Right ventricle myocardium superior (tissue), 1 donor: ENCODE results near the gene ZSCAN32. TPM values are rescaled to one million over a fixed set of nuclear protein-coding genes. Genes with fewer than 3 reads are reported as not detected.
A peak's percentile ranks its signal among the peaks of the same experiment; 100 is the strongest.

Experiments used
- ATAC-seq: fragments of 200-7000 bp; cut with Tn5 transposase; one replicate; pipeline ENCODE4 v1.9.1; 2020; ENCODE audit warnings: mild to moderate bottlenecking; ENCODE audit not compliant: poor library complexity
- DNase-seq: peaks from one replicate; pipeline ENCODE4 v3.0.0-alpha.2; 2020
- intact Hi-C: fragments of 100-400 bp; cut with DNase I; formaldehyde crosslinking; loops from one replicate; pipeline ENCODE4 v1.11.2; 2022
- long read RNA-seq: library from polyadenylated mRNA; unstranded; transcript quantifications from one replicate; pipeline ENCODE4 v2.0.0, GENCODE V29; 2021
- total RNA-seq: library from RNA; stranded (reverse); fragmentation: NEBNext Ultra II Directional; extraction: Animal tissue kit (Norgen Biotek cat#: 25700); gene quantifications from one replicate; pipeline ENCODE4 v1.2.1, GENCODE V29; 2021
- donor health status: DM: no; HTN: yes; CAD: no; lungs with severe emphysema.

Gene ZSCAN32
- total RNA-seq = 5.5 TPM
- long read RNA-seq, transcript ZSCAN32-202 (7 exons, 3,173 nt) = major isoform, 5 of 18 reads
- long read RNA-seq, partial matches to known transcripts = 1 of 18 reads
- long read RNA-seq, other reads (novel, unspliced or antisense) = 8 of 18 reads

- DNase-seq = peak; percentile 99
- peak; percentile 100 for ATAC-seq
- intact Hi-C loops = no loop called here
These were observed at the start of gene ZSCAN32, which contains the start of gene ZNF174 for GRCh38 chr16:3400779-3401688. TSS of gene ZSCAN32 (minus strand) at chr16:3401004. CDS start at chr16:3397557, 3,447 bp downstream. TSS of gene ZNF174 (plus strand) at chr16:3401215. CDS start at chr16:3402005, 790 bp downstream.

- intact Hi-C loops = no loop called here
- ATAC-seq (peak; percentile 72), DNase-seq (no peak)
These were observed 43.2 kb upstream of the ZSCAN32 start for GRCh38 chr16:3444032-3444388.

GRCh38 chr16:3443108-3444031 lies 42.6 kb upstream of the ZSCAN32 start, which contains the start of the genes NAA60 and ZNF597:
TSS of gene NAA60 (plus strand) at chr16:3443680. CDS start at chr16:3476228, 32,548 bp downstream.
TSS of gene ZNF597 (minus strand) at chr16:3443504. CDS start at chr16:3443153, 351 bp downstream.
- DNase-seq = peak; percentile 81
- ATAC-seq = peak; percentile 99
- intact Hi-C loops = no loop called here

- intact Hi-C loops = loop anchor here (10.0 kb wide), 1 partner anchor 55 kb away; no protein-coding TSS in a partner anchor
- no peak for ATAC-seq
These were observed 38.8 kb upstream of the ZSCAN32 start for GRCh38 chr16:3439637-3440036.

GRCh38 chr16:3434373-3434772 lies 33.6 kb upstream of the ZSCAN32 start:
- intact Hi-C loops = loop anchor here (10.0 kb wide), 1 partner anchor 50 kb away; no protein-coding TSS in a partner anchor
- ATAC-seq (peak; percentile 18), DNase-seq (no peak)

More at GRCh38 chr16:3439637-3440036, 38.8 kb upstream of the ZSCAN32 start:
- no peak for DNase-seq

GRCh38 chr16:3431779-3432219 lies 31.0 kb upstream of the ZSCAN32 start:
- DNase-seq (peak; percentile 75), ATAC-seq (peak; percentile 72)
- intact Hi-C loops = loop anchor here (10.0 kb wide), 1 partner anchor 47 kb away; no protein-coding TSS in a partner anchor

GRCh38 chr16:3413730-3414379 lies 13.1 kb upstream of the ZSCAN32 start:
- intact Hi-C loops = no loop called here
- no peak for ATAC-seq
- no peak for DNase-seq

GRCh38 chr16:3408561-3409197 lies 7.9 kb upstream of the ZSCAN32 start:
- no peak for DNase-seq
- intact Hi-C loops = no loop called here
- ATAC-seq = no peak

- no peak for DNase-seq
- intact Hi-C loops = no loop called here
- ATAC-seq = no peak
These were observed 1.1 kb upstream of the ZSCAN32 start for GRCh38 chr16:3401719-3402397.

GRCh38 chr16:3400446-3400778 lies 392 bp downstream of the ZSCAN32 start:
- DNase-seq (no peak), ATAC-seq (no peak)
- intact Hi-C loops = no loop called here

GRCh38 chr16:3389663-3390338 lies 11.0 kb downstream of the ZSCAN32 start:
- intact Hi-C loops = loop anchor here (10.0 kb wide), 1 partner anchor 45 kb away; no protein-coding TSS in a partner anchor
- no peak for ATAC-seq
- no peak for DNase-seq

GRCh38 chr16:3388325-3388724 lies 12.5 kb downstream of the ZSCAN32 start:
- intact Hi-C loops = loop anchor here (10.0 kb wide), 1 partner anchor 46 kb away; no protein-coding TSS in a partner anchor
- ATAC-seq = no peak
- no peak for DNase-seq

- no peak for ATAC-seq
- DNase-seq = no peak
- intact Hi-C loops = loop anchor here (10.0 kb wide), 1 partner anchor 52 kb away; no protein-coding TSS in a partner anchor
These were observed 17.8 kb downstream of the ZSCAN32 start for GRCh38 chr16:3383045-3383448.

- DNase-seq = no peak
- ATAC-seq = no peak
- intact Hi-C loops = no loop called here
These were observed 22.9 kb downstream of the ZSCAN32 start for GRCh38 chr16:3377917-3378316.

- DNase-seq (no peak), ATAC-seq (no peak)
- intact Hi-C loops = no loop called here
These were observed 25.1 kb downstream of the ZSCAN32 start for GRCh38 chr16:3375680-3376079.

- intact Hi-C loops = loop anchor here (10.0 kb wide), 1 partner anchor 136 kb away; the partner anchor contains the start of gene CLUAP1
- DNase-seq = no peak
- ATAC-seq = no peak
These were observed 31.7 kb downstream of the ZSCAN32 start for GRCh38 chr16:3369073-3369472.
